Measurements from ENCODE around the gene LGALS7. TPM values are rescaled to one million over a fixed set of nuclear protein-coding genes. Genes with fewer than 3 reads are reported as not detected.

Gene LGALS7

DNA sequence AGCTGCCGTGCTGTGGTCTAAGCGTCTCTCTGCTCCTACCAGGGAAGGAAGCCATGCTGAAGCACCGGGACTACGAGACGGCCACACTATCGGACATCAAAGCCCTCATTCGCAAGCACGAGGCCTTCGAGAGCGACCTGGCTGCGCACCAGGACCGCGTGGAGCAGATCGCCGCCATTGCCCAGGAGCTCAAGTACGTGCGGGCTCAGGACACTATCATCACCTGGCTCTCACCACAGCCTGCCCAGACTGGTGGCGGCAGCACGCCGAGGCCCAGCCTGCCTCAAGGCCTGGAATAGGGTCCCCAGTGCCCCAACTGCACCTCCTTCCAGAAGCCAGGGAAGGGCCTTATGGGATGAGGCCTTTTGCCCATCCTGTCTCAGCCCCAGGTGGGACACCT, 51.8 kb downstream of the LGALS7 start:
- Histone ChIP-seq H2AFZ (ENCODE audit: low read depth, low read length) (no peak overlapping the region), H3K4me1 (ENCODE audit: control insufficient read depth, insufficient read depth, low read depth, low read length) (peaks cover 51% of the 10 kb centered on the region), H4K8ac (ENCODE audit: low read length) (no peak overlapping the region), H3K36me3 (ENCODE audit: control insufficient read depth in 1 of 2, insufficient read depth in 2 of 2, low read depth in 1 of 2, low read length in 2 of 2) (peaks cover 98 to 99% of the 10 kb centered on the region in 2 experiments), H3K4me3 (ENCODE audit: insufficient read depth in 1 of 2, low read depth in 1 of 2, low read length in 2 of 2) (no peak overlapping the region), H3K9me3 (ENCODE audit: control insufficient read depth, low read length) (no peaks in the 10 kb centered on the region), H4K91ac (ENCODE audit: low read length) (no peak overlapping the region), H3K79me1 (replicated peaks; ENCODE audit: low read length, poor library complexity, severe bottlenecking) (peaks cover 25% of the 10 kb centered on the region), H3K18ac (ENCODE audit: low read depth in 1 of 2, low read length in 2 of 2) (peak overlapping the region in 1 of 2 experiments; percentile 28), H3K23ac (ENCODE audit: low read length in 2 of 2) (no peak overlapping the region), H2BK12ac (ENCODE audit: low read length in 2 of 2) (no peak overlapping the region), H3K4me2 (ENCODE audit: low read length, poor library complexity, severe bottlenecking) (no peak overlapping the region), H3K9ac (ENCODE audit: low read length) (no peak overlapping the region), H3K27ac (ENCODE audit: low read length, poor library complexity, severe bottlenecking) (peak overlapping the region; percentile 13), H2BK15ac (ENCODE audit: low read depth, poor library complexity, severe bottlenecking) (no peak overlapping the region), H2BK120ac (ENCODE audit: low read depth, low read length) (no peak overlapping the region), H3K4ac (ENCODE audit: low read depth in 1 of 2, low read length in 2 of 2) (no peak overlapping the region), H2BK5ac (ENCODE audit: low read depth, low read length, poor library complexity, severe bottlenecking) (no peak overlapping the region), H3K27me3 (ENCODE audit: control insufficient read depth in 1 of 2, insufficient read depth in 1 of 2, low read length in 2 of 2) (no peaks in the 10 kb centered on the region), H2AK5ac (ENCODE audit: low read length, severe bottlenecking) (peak overlapping the region; percentile 28), H3K14ac (ENCODE audit: low read length in 2 of 2) (no peak overlapping the region)
- DNase-seq: no peak
- 95% methylated on average over 20 of the region's 20 CpGs for WGBS

Small RNA genes within 50 kb of the gene (small RNA-seq; reads per million reads assigned to genes)
- gene RNU6-140P (ENCODE audit: low read depth): not detected

Data from mesenchymal stem cell (in vitro differentiated cells and primary cell).